22Rv1 (cell line): Measurements from ENCODE around the gene CLTA.

Experiments
- H3K27ac ChIP-seq: fragments of 450-650 bp; 2 replicates; pipeline ENCODE4 v1.5.1; 2017
- CTCF ChIP-seq: fragments of 450-650 bp; IDR thresholded peaks from 2 replicates; pipeline ENCODE4 v1.5.1; 2017; ENCODE audit warnings: mild to moderate bottlenecking
- ZFX ChIP-seq: fragments of 450-650 bp; IDR thresholded peaks from 2 replicates; pipeline ENCODE4 v1.6.1; 2017; ENCODE audit warnings: antibody characterized with exemption, borderline replicate concordance

CLTA gene

GRCh38 chr9:36145970-36146369 is 44.8 kb upstream of the CLTA start:
- no peak for TF ChIP-seq CTCF
- no peak for TF ChIP-seq ZFX
- no peak overlapping the region for H3K27ac ChIP-seq

GRCh38 chr9:36146651-36147050 is 44.1 kb upstream of the CLTA start:
- no peak for TF ChIP-seq ZFX
- no peak for TF ChIP-seq CTCF
- H3K27ac ChIP-seq = no peak overlapping the region

GRCh38 chr9:36147441-36148175 is 43.1 kb upstream of the CLTA start:
- no peak for TF ChIP-seq ZFX
- TF ChIP-seq CTCF = no peak
- no peak overlapping the region for H3K27ac ChIP-seq

GRCh38 chr9:36148311-36149051 is 42.2 kb upstream of the CLTA start:
- TF ChIP-seq CTCF = no peak
- no peak for TF ChIP-seq ZFX
- no peak overlapping the region for H3K27ac ChIP-seq

- TF ChIP-seq ZFX (no peak), CTCF (no peak)
- H3K27ac ChIP-seq = no peak overlapping the region
These were observed 41.5 kb upstream of the CLTA start for GRCh38 chr9:36149197-36149596.

GRCh38 chr9:36150574-36151315 is 40.0 kb upstream of the CLTA start:
- H3K27ac ChIP-seq = no peak overlapping the region

More at GRCh38 chr9:36150574-36151315, 40.0 kb upstream of the CLTA start:
- TF ChIP-seq CTCF (no peak), ZFX (no peak)
